T-helper 1 cell treated with Interleukin-12 subunit alpha and Interleukin-12 subunit beta and Interleukin-4 antibody, amounts not matched to agents 30 ng/mL and 1 ng/mL, for 36 hours (primary cell): ENCODE data around the gene NIN. TPM values are rescaled to one million over a fixed set of nuclear protein-coding genes. Genes with fewer than 3 reads are reported as not detected.
"Not testable (repeated sequence)": the region's sequence is repeated elsewhere in the genome, so short reads cannot be mapped to it uniquely, and the experiment has no call there.

Experiments
- intact Hi-C: fragments of 100-400 bp; cut with micrococcal nuclease; formaldehyde crosslinking; loops from one replicate; pipeline ENCODE4 v1.15.1; 2024
- total RNA-seq: library from RNA; stranded (reverse); gene quantifications from 2 replicates; pipeline ENCODE4 v1.2.3, GENCODE V29; 2022

The NIN gene
- total RNA-seq, 1 donor from 2014 or later = 74.3 TPM

DNA sequence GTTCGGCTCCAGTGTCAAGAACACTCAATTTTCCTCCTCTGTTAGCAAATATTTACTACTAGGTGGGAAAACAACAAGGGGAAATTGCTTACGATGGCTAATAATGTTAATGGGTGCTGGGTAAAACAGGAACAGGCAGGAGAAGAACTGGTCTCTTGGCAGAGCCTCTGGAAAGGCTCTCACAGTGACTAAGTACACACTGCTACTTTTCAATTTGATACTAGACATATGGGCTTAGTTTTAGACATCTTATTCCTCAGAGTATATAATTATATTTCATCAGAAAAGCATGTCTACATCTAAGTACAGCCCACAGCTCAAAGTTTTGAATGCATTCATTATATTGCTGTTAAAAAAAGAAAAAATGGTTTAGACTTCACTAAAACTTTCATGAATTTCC, 97.5 kb downstream of the NIN start:
- intact Hi-C loops = no loop called here

DNA sequence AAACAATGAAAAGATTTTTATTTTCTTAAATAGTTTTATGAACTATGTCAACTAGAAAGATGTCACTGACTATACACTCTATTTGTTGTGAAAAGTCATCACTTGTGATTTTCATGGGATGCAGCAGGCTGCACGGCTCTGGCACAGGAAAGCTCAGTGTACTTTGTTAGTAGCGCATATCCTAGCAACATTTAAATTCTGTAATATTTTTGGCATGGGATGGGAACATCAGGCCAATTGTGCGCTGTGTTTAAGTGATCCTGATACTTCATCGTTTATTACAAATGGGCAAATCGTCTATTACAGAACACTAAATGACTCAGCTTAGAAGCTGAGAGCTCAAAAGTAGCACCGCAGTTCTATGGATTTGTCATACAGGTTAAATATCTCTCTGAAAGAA, 102.1 kb downstream of the NIN start:
- intact Hi-C loops = loop anchor here (5.0 kb wide), 6 partner anchors 103 to 1142 kb away; partner anchors contain the start of genes NIN, RPS29, SOS2 and TRIM9

DNA sequence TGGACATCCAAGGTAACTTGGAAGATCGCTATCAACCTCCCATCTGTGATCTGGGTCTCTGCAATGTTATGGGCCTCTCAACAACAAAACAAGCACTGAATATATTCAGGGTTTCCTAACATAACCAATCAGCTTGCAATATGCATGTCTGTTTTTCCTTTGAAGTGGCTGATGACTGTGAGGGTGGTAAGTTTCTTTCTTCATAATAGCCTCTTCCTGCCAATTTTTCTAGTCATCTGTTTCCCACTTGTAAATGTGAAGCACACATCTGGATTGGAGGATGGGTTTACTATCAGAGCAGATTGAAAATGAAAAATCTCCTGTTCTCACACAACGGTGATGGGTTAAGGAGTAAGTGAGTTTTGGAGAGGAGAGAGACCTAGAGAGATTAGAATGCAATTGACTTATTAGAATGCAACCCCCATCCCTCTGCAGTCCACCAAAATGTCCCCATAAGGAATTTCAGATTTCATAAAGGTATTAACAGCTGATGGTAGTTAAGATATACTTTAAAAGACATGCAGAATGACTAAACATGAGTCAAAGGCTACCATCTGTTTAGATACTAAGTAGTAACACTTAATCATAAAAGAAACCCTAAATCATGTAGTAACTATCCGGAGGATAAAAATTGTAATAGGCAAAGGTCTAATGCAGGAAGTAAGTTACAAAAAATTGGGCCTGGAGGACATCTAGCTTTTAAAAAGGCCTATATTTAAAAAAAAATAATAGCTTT, 104.4 kb downstream of the NIN start:
- intact Hi-C loops = loop anchor here (1.0 to 5.0 kb wide), 16 partner anchors 13 to 1139 kb away; partner anchors contain the start of genes DMAC2L, L2HGDH, MGAT2 and NIN

DNA sequence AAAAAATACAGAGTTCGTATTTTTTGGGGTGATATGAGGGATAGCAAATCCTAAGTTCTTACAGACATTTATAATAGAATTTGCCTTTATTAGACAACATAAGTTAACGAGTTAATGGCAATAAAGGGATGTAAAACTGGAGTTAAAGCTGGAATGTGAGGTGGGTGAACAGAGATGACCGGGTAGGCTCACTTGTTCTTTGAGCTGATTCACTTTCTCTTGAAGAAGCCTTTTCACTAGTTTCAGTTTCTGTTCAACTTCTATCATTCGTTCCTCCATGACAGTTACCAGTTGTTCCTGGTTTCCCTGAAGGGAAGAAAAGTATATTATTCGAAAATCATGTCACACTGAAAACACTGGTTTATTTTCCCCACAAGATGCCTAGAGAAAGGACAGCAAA, 105.2 kb downstream of the NIN start:
- intact Hi-C loops = loop anchor here (1.0 to 5.0 kb wide), 16 partner anchors 14 to 1138 kb away; partner anchors contain the start of genes DMAC2L, L2HGDH, MGAT2 and NIN

DNA sequence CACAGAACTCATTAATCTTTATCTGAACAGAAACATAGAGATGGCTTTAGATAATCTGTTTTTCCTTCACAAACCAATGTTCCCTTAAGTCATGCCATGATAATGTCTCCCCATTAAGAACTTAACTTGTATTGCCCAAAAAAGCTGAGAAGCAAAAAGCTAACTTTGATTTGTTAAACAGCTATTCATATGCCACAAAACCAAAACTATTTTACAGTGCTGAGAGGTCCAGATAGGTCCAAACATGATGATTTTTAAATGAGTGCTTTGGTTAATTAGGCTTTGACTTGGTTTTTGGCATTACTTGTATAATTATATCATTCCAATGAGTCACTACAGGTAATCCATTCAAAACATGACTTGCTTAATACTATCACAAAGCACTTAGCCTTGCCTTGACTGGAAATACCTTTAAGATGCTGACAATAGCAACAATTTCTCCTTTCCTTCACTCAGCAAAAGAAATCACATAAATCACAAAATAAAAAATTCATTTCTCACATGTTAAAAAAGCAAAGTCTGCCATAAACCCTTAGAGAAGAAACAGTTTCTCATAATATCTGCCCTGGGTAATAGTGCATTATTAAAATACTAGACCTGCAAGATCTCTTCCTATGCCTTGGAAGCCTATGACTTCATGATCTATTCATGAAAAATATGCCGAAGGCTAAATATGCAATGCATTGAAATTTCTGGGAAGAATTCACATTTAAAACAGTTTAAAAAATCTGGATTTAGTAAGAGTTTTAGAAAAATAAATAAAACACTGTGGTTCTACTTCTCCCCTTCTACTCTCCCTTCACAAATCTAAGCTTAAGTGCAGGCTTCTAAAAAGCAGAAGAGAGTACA, 110.8 kb downstream of the NIN start:
- intact Hi-C loops = no loop called here

DNA sequence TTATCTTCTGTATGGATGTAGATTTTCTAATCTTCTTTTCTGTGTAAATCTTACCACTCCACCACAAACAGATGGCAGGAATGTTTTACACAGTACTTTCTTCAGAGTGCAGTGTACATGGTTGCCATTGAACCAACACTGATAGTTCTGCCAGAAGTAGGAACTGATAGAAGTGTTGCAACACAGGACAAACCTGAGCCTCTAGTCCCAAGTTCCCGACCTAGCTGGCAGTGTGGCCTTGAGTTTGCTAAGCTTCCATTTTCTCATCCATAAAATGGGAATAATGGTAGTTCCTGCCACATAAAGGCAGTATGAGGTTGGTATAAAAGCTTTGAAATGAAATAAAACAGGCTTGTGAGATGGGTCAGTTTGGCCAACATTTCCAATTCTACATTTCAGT, 112.0 kb downstream of the NIN start:
- intact Hi-C loops = no loop called here

DNA sequence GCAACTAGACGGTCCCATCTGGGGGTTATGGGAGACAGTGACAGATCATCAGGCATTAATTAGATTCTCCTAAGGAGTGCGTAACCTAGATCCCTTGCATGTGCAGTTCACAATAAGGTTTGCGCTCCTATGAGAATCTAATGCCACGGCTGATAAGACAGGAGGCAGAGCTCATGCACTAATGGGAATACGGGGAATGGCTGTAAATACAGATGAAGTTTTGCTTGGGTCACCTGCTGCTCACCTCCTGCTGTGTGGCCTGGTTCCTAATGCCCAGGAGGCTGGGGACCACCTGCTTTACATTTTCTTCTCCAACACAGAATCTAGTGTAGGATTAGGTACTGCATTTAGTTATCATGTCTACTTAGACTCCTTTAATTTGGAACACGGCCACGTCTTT, 113.2 kb downstream of the NIN start:
- intact Hi-C loops = no loop called here

DNA sequence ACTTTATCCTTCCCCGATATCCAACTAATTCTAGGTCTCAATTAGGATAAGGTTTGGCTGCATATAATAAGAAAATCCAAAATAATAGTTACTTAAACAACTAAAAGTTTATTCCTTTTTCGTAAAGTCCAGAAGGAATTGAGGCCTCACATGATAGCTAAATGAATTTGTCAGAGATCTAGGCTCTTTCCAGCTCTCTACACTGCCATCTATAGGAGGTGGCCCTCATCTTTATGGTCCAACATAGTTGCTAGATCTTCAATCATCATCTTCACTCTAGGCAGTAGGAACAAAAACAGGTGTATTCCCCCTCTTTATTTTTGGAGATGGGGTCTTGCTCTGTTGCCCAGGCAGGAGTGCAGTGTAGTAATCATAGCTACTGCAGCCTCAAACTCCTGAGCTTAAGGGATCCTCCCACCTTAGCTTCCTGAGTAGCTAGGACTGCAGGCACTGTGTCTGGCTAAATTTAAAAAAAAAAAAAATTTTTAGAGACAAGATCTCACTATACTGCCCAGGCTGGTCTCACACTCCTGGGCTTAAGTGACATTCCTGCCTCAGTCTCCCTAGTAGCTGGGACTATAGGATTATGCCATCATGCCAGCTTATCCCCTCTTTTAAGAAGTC, 116.4 kb downstream of the NIN start:
- intact Hi-C loops = loop anchor here (1.0 to 2.0 kb wide), 4 partner anchors 64 to 171 kb away; no protein-coding TSS in a partner anchor

DNA sequence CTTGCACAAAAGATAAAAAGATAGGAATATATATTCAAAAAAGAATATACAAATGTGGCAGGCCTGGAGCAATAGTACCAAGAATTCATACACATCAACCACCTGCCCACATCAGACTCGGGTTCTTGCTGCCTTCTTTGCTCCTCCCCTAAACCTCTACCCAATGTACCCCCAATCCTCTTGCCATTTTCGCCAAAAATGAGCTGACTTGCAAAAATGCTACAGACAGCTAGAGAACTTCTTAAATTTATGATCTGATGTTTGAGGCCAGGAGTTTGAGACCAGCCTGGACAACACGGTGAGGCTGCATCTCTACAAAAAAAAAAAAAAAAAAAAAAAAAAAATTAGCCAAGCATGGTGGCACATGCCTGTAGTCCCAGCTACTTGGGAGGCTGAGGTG, 119.9 kb downstream of the NIN start:
- intact Hi-C loops = no loop called here

DNA sequence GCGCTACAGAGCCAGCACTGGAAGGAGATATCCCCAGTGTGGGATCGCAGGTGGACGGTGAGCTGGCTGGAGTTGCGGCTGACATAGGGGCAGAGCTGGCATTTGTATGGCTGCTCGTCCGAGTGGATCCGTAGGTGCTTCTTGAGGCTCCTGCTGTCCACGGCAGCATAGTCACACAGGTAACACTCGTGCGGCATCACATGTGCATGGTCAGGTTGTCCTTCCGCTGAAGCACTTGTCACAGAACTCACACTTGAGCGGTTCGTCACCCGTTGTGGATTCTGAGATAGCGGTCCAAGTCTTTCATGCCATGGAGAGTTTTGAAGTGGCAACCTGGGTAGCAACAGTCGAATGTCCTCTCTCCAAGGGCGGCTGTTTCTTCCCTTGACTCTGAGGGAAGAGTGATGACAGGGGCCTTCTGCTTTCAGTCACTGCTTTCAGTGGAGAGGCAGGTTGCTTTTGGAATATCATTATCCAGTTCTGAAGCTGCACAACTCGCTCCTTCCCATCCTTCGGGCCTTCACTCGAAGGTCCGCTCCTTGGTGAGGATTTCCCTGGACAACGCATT, 125.9 kb downstream of the NIN start:
- intact Hi-C loops = no loop called here

DNA sequence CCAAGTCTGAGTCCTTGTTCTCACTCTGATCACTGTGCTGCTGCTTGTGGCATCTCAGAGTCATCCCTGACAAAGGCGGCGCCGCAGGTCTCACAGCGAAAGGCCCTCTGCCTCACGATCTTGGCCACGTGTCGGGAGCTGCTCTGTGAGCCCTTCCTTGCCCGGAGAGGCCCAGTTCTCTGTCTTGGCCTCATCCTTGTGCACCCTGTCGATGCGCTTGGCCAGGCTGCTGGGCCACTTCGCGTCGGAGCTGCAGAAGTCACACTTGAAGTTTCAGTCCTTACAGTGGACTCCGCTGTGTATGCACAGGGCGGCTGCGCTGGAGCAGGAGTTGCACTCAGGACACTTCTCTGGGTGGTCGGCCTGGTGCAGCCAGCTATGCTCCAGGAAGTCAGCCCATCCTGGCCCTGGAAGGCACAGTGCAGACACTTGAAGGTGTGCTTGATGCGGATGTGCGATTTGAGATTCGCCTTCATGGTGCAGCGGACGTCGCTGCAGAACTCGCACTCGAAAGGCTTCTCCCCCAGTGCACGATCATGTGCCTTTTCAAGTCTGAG, 126.4 kb downstream of the NIN start:
- intact Hi-C loops = no loop called here

DNA sequence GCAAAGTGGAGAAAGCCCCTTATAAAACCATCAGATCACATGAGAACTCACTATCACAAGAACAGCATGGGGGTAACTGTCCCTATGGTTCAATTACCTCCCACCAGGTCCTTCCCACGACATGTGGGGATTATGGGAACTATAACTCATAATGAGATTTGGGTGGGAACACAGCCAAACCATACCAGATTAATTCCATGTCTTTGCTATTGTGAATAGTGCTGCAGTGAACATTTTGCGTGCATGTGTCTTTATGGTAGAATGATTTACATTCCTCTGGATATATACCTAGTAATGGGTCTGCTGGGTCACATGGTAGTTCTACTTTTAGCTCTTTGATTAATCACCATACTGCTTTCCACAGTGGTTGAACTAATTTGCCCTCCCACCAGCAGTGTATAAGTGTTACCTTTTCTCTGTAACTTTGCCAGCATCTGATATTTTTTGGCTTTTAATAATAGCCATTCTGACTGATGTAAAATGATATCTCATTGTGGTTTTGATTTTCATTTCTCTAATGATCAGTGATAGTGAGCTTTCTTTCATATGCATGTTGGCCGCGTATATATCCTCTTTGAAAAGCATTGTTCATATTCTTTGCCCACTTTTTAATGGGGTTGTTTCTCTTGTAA, 133.2 kb downstream of the NIN start:
- intact Hi-C loops = no loop called here

DNA sequence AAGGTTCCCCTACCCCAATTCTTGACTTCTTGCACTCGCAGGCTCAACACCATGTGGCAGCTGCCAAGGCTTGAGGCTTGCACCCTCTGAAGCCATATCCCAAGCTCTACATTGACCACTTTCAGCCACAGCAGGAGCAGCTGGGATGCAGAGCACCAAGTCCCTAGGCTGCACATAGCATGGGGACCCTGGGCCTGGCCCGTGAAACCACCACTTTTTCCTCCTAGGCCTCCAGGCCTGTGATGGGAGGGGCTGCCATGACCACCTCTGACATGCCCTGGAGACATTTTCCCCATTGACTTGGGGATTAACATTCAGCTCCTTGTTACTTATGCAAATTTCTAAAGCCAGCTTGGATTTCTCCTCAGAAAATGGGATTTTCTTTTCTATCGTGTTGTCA, 136.7 kb downstream of the NIN start:
- intact Hi-C loops = not testable (repeated sequence)

DNA sequence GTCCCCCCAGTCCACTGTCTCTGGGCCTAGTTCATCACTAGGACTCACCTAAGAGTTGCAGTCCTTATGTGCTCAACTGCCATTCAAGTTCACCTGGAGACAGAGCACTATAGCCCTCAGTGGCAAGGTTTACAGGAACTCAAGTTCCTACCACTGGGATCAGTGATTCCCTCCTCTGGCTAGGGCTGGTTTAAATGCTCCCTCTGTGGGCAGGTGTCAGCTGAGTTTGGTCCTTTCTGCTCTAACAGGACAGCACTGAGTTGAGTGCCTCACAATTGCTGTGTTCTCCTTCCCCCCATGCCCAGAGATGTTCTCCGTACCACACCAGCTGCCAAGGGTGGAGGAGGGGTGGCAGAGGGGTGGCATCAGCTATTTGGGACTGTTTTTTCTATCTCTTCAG, 142.1 kb downstream of the NIN start:
- intact Hi-C loops = no loop called here

DNA sequence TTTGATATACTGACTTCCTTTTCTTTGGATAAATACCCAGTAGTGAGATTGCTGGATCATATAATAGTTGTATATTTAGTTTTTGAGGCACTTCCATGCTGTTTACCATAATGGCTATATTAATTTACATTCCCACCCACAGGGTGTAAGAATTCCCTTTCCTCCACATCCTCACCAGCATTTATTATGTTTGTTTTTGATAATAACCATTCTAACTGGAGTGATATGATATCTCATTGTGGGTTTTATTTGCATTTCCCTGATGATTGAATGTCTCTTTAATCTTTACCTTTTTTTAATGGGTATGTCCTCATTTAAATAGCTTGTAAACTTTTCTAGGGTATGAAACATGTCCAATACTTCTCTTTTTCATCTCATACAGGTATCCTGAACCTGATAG, 151.3 kb downstream of the NIN start:
- intact Hi-C loops = no loop called here

DNA sequence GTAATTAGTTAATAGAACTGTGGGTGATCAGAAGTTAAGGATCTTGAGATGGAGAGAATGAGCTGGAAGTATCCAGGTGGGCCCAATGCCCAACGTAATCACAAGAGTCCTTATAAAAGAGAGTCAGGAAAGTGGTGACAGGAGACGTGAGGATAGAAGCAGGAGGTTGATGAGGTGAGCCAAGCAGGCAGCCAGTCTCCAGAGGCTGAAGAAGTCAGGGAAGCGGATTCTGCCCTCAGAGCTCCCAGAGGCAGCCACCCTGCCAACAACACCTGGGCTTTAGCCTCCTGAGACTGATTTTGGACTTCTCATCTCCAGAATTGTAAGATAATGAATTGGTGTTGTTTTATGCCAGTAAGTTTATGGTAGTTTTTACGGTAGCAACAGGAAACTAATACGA, 152.8 kb downstream of the NIN start:
- intact Hi-C loops = no loop called here

DNA sequence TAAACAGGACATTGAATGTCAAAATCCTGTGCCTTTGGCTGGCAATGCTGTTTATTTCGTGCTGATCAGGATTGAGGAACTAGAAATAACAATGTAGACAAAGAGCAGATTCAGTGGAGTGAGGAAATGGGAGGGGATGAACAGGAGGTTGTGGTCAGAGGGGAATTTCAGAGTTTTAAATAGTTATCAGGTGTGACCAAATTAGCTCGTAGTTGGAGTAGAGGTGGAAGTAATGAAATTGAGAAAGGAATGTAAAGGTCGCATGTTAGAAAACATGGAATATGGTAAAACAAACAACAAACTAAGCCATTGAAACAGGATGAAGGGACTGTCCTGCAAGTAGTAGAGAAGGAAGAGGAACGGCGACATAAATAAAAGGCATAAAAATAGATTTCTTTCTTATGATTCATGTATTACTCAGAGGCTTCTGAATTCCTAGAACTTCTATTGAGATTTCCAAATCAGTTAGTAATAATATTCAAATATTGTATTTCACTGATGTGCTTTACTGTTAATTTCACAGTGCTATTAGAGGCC, 153.4 kb downstream of the NIN start:
- intact Hi-C loops = no loop called here

DNA sequence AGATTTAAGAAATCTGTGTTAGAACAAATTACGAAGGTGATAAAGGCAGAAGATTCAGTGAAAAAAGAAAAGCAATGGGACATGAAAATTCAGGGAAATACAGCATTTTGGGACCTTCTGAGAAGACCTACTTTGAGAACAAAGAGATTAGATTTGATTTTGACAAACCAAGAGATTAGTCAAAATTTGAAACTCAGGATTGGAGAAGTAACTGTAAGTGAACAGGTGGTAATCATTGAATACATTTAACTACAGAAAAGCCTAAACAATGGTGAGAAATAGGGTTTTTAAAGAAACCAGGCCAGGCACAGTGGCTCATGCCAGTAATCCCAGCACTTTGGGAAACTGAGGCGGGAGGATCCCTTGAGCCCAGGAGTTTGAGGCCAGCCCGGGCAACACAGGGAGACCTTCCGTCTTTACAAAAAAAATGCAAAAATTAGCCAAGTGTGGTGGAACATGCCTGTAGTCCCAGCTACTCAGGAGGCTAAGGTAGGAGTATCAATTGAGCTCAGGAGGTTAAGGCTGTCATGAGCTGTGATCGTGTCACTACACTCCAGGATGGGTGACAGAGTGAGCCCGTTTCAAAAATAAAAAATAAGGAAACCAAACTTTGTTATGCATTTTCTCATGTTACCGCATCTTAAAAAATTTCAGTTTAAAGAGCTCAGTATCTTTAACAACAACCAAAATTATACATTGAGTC, 154.0 kb downstream of the NIN start:
- intact Hi-C loops = no loop called here

DNA sequence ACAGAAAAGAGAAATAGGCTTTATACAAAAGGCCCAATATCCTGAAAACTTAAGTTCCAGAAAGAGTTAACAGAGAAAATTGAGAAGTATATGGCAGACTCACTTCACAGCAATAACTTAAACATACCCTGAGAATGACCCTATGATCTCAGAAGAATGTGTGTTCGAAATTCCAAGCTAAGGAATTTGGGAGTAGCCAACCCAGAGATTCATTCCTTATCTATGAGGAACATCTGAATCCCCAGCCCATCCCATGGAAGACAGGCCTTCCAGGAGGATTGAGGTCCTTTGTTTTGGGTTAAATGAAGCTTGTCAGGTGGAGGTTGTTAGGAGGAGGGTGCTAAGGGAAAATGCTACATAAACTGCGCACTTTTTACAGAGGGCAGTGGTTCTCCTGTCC, 155.4 kb downstream of the NIN start:
- intact Hi-C loops = no loop called here

DNA sequence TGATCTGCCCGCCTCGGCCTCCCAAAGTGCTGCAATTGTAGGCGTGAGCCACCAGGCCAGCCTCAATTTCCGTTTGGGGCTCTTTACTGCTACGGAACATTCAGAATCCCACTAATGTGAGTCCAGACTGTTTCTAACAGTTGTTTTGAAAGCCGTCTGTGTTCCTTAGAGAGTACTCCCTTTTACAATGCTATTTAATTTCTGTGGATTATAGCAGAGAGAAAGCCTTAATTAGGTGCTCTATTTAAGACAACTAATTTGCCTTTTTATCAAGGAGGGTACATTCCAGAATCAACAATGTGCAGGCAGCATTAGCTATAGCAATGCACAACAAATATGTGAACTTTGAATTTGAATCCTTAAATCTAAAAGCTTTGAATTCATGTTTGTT, 160.1 kb downstream of the NIN start:
- intact Hi-C loops = no loop called here
